H7 (cell line): ENCODE results near the gene PTPN22. TPM values are rescaled to one million over a fixed set of nuclear protein-coding genes. Genes with fewer than 3 reads are reported as not detected.
A peak's percentile ranks its signal among the peaks of the same experiment; 100 is the strongest.

Source experiments
- DNase-seq: peaks from one replicate; pipeline ENCODE4 v3.0.0; 2012
- H3K27me3 ChIP-seq: 2 replicates; pipeline ENCODE4 v1.6.0; 2011; ENCODE audit warnings: mild to moderate bottlenecking, low read length; ENCODE audit not compliant: control insufficient read depth, insufficient read depth
- H3K36me3 ChIP-seq: replicated peaks from 2 replicates; pipeline ENCODE4 v1.5.1; 2011; ENCODE audit warnings: low read length; ENCODE audit not compliant: control insufficient read depth, insufficient read depth
- H3K4me3 ChIP-seq: 2 replicates; pipeline ENCODE4 v1.5.1; 2011; ENCODE audit warnings: low read depth, mild to moderate bottlenecking, control low read depth, low read length, moderate library complexity; ENCODE audit not compliant: insufficient read depth
- total RNA-seq: library from RNA; depleted of rRNA; stranded (reverse); fragments of >200 nt; shearing (Covaris generic); gene quantifications from 2 replicates; pipeline ENCODE4 v1.2.3, GENCODE V29; 2014

The PTPN22 gene
- total RNA-seq, 1 experiment from 2014 or later: not detected

DNA sequence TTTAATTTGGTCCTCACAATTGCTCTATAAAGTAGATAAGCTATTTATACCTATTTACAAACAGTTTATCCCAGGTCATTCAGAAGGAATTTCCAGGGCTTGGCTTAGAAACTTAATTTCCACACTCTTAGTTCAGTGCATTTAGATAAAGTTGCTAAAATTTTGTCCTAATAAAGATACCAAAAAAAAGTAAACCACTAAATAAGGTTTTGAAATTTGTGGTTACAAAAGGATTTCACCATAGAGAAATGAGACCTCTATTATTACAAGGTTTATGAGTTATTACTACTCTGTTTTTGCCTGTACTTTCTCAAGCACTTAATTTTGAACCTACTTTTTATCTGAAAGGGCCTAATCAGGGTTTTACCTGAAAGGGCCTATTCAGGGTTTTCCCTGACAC, 22.4 kb downstream of the PTPN22 start:
- Histone ChIP-seq H3K4me3 (no peak overlapping the region), H3K27me3 (no peaks in the 10 kb centered on the region), H3K36me3 (no peaks in the 10 kb centered on the region)
- DNase-seq: no peak

DNA sequence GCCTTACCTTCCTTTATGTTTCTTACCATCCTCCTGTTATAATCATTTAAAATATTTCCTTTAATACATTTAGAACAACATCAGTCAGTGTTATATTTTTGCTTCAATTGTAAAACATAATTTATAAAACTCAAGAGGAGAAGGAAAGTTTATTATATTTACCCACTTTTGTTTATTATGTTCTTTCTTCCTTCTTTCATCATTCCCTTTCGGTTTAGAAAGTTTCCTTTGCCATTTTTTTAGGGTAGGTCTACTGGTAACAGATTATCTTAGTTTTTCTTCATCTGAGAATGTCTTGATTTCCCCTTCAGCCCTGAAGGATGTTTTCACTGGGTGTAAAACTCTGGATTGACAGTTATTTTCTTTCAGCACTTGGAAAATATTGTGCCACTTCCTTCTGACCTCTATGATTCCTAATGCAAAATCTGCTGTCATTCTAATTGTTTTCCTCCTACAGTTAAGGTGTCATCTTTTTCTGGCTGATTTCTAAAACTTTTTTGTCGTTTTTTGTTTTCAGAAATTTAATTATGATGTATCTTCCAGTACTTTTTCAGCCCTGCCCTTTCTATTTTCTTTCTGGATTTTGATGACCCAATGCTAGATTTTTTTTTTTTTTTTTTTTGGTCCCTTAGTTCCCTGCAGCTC, 25.0 kb downstream of the PTPN22 start:
- Histone ChIP-seq H3K36me3 (no peaks in the 10 kb centered on the region), H3K27me3 (no peaks in the 10 kb centered on the region), H3K4me3 (no peak overlapping the region)
- DNase-seq: no peak

DNA sequence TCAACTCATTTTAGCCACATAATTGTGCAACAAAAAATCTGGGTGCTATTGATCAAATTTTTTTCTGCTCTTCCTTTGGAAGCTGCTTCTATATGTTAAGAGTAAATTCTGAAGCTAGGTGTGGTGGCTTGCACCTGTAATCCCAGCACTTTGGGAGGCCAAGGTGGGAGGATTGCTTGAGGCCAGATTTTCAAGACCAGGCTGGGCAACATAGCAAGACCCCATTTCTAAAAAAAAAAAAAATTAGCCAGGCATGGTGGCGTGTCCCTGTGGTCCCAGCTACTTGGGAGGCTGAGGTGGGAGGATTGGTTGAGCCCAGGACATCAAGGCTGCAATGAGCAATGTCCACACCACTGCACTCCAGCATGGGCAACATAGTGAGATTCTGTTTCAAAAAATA, 35.0 kb downstream of the PTPN22 start:
- H3K27me3 ChIP-seq: no peaks in the 10 kb centered on the region; the same call in 1 of the 2 replicates
- DNase-seq: no peak
- no peaks in the 10 kb centered on the region for H3K36me3 ChIP-seq
- no peak overlapping the region for H3K4me3 ChIP-seq

DNA sequence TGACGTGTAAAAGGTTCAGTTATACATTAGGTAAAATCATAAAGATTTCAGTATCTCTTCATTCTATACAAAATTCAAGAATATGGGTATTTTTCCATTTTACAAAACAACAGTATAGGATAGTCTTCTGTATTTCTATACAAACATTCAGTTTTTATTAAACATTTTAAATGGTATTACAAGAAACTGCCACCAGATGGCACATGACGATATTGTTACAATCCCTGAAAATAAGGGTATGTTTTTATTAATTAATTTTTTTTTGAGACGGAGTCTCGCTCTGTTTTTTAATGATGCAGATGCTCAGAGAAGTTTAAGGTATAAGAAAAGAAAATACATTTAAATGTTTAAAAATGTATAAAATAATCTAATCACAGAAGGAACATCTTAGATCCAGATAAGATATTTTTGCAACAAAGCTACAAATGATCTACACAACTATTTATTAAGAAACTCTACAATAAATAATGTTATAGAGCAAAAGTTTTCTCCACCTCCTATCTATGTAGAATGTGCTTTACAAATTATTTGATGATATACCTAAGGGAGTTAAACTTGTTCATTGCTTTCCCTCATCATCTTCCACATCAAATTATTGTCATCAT, 35.7 kb downstream of the PTPN22 start:
- no peak overlapping the region for H3K4me3 ChIP-seq
- DNase-seq: peak; percentile 26
- H3K27me3 ChIP-seq: no peaks in the 10 kb centered on the region; the same call in 1 of the 2 replicates
- H3K36me3 ChIP-seq: no peaks in the 10 kb centered on the region

DNA sequence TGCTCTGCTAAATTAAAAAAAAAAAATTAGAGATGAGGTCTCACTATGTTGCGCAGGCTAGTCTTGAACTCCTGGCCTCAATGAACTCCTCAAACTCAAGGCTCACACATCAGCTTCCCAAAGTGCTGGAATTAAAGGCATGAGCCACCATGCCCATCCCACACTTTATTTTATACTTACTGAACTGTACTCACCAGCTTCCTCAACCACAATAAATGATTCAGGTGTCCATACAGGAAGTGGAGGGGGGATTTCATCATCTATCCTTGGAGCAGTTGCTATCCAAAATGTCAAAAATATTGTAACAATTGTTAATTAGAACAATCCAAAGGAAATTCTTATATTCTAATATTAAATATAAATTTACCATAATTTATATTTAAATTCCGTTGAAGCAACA, 36.8 kb downstream of the PTPN22 start:
- H3K27me3 ChIP-seq: no peaks in the 10 kb centered on the region; the same call in 1 of the 2 replicates

DNA sequence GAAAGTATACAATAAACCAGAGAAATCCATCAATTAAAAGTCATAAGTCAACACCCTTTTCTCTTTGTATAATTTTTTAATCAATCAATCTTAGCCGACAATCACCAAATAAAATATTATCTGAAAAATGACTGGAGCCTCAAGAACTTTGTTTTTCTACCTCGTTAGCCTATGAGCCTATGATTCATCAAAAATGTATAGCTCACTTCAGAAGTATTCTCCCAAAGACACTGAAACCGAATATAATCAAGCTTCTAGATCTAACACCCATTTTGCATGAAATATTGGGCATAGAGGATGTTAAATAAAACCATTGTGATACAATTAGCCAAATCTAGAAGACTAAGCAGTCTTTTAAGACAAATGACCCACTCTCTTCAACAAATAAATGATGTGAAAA, 41.5 kb downstream of the PTPN22 start:
- no peak for DNase-seq
- Histone ChIP-seq H3K27me3 (no peaks in the 10 kb centered on the region; the same call in 1 of the 2 replicates), H3K4me3 (no peak overlapping the region), H3K36me3 (no peaks in the 10 kb centered on the region)

More for the DNA sequence above, 36.8 kb downstream of the PTPN22 start:
- DNase-seq: no peak
- no peak overlapping the region for H3K4me3 ChIP-seq
- H3K36me3 ChIP-seq: no peaks in the 10 kb centered on the region

DNA sequence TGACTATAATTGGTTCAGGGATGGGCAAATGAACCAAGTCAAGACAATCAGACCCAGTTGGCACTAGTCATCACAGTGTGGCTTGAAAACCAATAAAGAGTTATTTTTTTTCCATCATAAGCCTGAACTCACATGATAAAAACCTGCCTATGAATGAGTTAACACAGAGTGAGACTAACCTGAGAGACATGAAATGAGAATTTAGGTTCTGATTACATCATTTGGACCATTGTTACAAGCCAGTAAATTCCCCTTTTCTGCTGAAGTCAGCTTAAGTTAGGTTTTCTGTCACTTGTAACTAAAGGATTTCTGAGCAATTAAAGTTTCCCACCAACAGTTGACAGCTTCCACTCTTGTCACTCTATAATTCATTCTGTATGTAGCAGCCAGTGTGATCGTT, 49.6 kb downstream of the PTPN22 start:
- Histone ChIP-seq H3K36me3 (no peaks in the 10 kb centered on the region), H3K27me3 (no peaks in the 10 kb centered on the region)
- no peak for DNase-seq

DNA sequence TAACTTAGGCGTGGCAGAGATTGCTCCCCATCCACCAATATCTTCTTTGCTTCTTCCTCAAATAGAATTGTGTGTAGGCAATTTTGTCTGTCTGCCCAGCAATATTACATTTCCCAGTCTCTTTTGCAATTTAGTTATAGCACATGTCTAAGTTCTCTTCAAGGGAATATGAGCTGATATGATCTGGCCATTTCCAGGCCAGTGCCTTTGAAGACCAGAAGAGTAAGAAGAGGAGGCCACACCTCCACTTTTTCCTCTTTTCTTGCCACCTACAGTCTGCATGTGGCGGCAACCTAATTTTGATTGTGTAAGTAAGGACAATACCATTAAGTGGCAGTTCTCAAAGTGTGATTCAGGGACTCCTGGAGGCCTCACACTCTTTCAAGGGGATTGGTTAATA, 52.9 kb downstream of the PTPN22 start:
- DNase-seq: no peak
- H3K27me3 ChIP-seq: no peaks in the 10 kb centered on the region
- no peaks in the 10 kb centered on the region for H3K36me3 ChIP-seq
- H3K4me3 ChIP-seq: no peak overlapping the region

More for the DNA sequence above, 49.6 kb downstream of the PTPN22 start:
- no peak overlapping the region for H3K4me3 ChIP-seq

DNA sequence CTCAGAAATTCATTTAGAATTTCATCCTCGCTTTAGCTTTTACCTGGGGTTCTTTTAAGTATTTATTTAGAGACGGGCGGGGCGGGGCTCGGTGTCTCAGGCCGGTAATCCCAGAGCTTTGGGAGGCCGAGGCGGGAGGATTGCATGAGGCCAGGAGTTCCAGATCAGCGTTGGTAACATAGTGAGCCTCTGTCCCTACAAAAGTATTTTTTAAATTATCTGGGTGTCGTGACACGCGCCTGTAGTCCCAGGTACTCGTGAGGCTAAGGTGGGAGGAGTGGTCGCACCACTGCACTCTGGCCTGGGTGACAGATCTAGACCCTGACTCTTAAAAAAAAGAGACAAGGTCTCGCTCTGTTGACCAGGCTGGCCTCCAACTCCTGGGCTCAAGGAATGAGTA, 58.3 kb downstream of the PTPN22 start:
- H3K4me3 ChIP-seq: no peak overlapping the region
- H3K27me3 ChIP-seq: no peaks in the 10 kb centered on the region
- no peaks in the 10 kb centered on the region for H3K36me3 ChIP-seq
- no peak for DNase-seq

DNA sequence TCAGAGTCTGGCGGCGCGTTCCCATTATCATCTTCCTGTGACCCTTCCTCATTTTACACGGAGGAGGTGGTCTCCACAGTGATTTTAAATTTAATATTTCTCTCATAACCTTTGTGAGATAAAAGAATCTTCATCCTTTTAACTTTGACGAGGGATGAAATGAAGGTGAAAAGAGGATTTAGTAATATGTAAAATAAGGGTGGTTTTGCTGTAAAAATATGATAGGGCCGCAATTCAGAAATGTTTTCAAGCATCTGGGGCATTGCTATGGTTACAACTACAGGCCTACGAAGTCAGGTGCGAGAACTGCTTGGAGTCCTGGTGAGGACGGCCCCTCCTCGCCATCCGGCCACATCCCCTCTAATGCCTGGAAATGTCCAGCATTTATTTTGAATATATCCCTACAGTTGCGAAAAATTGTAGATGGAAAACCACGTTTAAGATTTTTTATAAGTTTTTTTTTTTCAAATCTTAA, 58.8 kb downstream of the PTPN22 start:
- peak; percentile 59 for DNase-seq
- Histone ChIP-seq H3K4me3 (peak overlapping the region; percentile 44), H3K36me3 (no peaks in the 10 kb centered on the region), H3K27me3 (no peaks in the 10 kb centered on the region)

DNA sequence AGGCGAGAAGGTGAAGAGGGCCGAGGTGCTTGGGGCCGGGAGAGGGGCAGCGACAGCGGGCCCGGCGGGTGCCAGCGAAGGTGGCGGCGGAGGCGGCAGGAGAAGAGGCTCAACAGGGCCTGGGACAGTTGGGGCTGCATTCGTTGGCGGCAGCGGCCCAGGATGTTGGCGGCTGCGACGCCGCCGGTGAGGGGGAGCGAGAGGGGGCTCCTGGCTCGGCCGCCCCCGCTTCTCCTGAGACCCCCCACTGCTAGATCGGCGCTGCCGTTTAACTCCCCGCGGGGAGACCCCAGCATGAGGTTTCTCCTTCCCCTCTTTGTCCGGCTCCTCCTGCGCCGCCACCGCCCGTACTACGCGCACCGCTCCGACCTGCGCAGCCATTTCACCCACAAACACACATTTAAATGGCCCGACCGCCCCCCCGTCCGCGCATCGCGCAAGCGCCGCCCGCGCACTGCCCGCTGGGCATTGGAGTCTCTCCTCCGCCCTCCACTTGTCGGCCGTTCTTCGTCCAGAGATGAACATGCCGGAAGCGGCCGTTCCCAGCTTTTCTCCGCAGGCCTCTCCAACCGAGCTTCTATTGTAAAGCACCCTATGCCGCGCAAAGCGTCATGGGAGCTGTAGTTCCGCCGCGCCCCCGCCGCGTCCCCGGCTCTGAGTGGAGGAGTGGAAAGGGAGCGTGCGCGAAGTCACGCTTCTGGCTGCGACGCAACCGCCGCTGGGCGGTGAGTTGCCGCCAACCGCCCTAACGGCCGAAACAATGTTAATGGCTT, 59.4 kb downstream of the PTPN22 start, which contains the start of gene RSBN1:
Gene RSBN1 (minus strand): TSS at position 589 of the 773 bp plus-strand sequence. CDS start 64 bp downstream, at position 525.
- H3K27me3 ChIP-seq: no peaks in the 10 kb centered on the region
- peak; percentile 91 for DNase-seq
- no peaks in the 10 kb centered on the region for H3K36me3 ChIP-seq
- peak within 1 kb of the TSS; percentile 99 for H3K4me3 ChIP-seq

DNA sequence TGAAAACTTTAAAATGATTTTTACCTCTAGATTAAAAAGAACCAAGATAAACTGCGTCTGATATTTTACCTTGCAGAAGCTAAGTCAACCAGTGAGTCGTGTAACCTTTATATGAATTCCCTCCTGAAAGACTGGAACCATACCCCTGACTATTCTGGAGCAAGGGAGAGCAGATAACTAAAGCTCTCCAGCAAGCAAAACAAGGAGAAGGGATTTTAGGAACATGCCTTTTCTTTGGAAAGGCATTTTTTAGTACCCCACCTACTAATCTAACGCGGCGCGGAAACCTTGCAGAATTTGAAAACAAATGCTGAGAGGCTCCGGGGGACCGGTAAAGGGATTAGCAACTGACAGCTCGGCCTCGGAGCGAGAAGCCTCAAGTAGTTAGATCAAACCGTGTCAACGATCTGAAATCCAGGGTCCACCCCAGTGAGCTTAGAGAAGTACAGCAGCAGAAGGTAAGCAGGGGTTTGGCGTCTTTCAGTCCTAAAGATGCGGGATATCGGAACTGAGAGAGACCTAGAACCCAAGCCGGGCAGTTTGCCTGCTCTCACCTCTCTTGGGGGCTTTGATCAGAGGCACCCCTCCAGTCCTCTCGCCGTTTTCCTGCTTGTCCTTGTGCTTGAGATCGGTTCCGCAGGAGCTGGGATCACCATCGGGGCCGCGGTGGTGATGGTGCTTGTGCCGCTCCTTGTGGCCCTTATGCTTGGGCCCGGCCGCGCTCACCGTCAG, 60.2 kb downstream of the PTPN22 start:
- DNase-seq: peak; percentile 56
- Histone ChIP-seq H3K36me3 (no peaks in the 10 kb centered on the region), H3K27me3 (no peaks in the 10 kb centered on the region), H3K4me3 (peak overlapping the region; percentile 99)

DNA sequence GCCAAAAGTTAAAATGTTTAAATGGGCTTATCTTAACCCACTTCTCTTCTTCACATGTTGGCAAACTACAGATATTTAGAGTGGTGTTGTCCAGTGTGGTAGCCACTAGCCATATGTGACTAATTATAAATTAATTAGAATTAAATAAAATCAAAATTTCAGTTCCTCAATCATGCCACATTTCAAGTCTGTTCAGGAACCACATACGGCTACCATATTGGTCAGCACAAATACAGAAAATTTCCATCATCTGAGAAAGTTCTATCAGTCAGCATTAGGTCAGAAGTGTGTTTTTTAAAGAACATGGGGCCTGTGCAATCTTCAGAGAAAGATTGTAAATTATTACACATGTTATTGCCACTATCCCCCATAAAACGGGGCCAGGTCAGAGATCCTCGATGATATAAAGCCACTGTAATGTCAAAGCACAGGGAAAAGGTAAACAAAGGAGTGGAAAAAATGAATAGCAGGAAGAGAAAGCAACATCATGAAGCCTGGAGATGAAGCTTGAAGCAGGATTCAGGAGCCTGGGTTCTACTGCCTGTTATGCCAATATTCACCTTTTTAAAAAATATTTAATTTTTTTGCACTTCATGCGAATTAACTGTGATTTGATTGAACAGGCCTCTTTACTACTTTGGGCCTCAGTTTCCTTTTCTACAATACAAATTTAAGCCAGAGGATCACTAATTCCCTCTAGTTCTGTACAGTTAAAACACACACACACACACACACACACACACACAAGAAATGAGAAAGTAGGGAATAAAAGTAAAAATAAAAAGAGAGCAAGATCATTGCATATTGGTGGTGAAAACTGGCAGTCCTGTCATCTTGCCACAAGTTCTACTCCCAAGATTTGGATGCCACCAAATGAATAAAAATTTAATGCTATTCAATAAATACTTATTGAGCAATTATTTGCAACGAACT, 61.6 kb downstream of the PTPN22 start:
- Histone ChIP-seq H3K4me3 (no peak overlapping the region; the same call in 1 of the 2 replicates), H3K27me3 (no peaks in the 10 kb centered on the region), H3K36me3 (no peaks in the 10 kb centered on the region)
- no peak for DNase-seq
